ENCODE results near the gene NQO2.

DNA sequence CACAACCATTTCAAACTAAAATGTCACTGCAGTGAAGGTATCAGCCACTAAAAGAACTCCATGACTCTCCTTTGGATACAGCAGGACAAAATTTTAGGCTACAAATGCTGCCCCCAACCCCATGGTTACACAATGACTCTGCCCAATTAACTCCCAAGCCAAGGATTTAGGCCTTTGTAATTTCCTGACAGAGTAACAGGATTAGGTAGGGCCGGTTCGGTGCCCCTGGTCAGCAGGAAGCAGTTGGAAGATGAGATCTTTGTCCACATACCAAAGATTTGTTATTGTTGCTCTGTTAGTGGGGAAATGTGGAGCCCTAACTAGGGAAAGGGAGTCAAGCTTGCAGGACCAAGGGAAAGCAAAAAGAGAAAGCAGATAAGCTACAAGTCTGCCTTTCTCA is 41.9 kb downstream of the NQO2 start:
- TF ChIP-seq POLR2A (IDR thresholded peaks at IDR 0.05; ENCODE audit: insufficient read depth in 1 of 2, low read depth in 2 of 2, low read length in 2 of 2) (no peak), GABPA (IDR thresholded peaks at IDR 0.05; ENCODE audit: low read depth, low read length) (no peak), GABPA (CRISPR knock-in tag; IDR thresholded peaks at IDR 0.05; ENCODE audit: low read depth) (no peak), TSC22D2 (CRISPR knock-in tag; IDR thresholded peaks at IDR 0.05; ENCODE audit: borderline replicate concordance) (no peak), XRCC5 (optimal IDR thresholded peaks at IDR 0.05; ENCODE audit: low read length) (no peak), POLR2AphosphoS5 (IDR thresholded peaks at IDR 0.05; ENCODE audit: low read depth, low read length) (no peak), FOXK2 (IDR thresholded peaks at IDR 0.05) (no peak), EZH2 (conservative IDR thresholded peaks at IDR 0.05; ENCODE audit: low read depth, low read length) (no peak)
